Measurements from ENCODE around the gene KCNMA1.

DNA sequence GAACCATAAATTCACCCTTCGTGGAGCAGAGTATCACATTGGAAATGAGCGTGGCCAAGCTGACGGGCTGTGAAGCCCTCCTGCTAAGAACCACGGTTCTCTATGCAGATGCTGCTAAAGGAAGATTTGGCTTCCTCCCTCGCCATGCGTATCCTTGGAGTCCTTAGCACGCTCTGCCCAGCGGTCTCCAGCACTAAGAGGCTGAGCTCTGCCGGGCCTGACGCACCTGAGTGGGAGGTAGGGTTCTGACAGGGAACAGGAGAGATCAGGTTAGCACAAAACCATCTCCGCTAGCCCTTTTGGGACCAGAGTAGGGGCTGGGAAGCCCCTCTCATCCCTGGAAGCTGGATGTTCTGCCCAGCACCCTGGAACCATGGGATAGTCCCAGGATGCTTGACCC, 225.8 kb downstream of the KCNMA1 start:
- no peak for TF ChIP-seq GABPA (IDR thresholded peaks at IDR 0.05; ENCODE audit: low read depth)
- TF ChIP-seq EP300 (IDR thresholded peaks at IDR 0.05; ENCODE audit: borderline replicate concordance in 1 of 2, low read depth in 1 of 2, low read length in 1 of 2): no peak
- TF ChIP-seq, protein P1, sequence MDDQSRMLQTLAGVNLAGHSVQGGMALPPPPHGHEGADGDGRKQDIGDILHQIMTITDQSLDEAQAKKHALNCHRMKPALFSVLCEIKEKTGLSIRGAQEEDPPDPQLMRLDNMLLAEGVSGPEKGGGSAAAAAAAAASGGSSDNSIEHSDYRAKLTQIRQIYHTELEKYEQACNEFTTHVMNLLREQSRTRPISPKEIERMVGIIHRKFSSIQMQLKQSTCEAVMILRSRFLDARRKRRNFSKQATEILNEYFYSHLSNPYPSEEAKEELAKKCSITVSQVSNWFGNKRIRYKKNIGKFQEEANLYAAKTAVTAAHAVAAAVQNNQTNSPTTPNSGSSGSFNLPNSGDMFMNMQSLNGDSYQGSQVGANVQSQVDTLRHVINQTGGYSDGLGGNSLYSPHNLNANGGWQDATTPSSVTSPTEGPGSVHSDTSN (IDR thresholded peaks at IDR 0.05): no peak
- TF ChIP-seq SMC3 (IDR thresholded peaks at IDR 0.05; ENCODE audit: low read depth, low read length): no peak

All from SK-N-SH (cell line).